ENCODE measurements around the gene MRC1. TPM values are rescaled to one million over a fixed set of nuclear protein-coding genes. Genes with fewer than 3 reads are reported as not detected.
A peak's percentile ranks its signal among the peaks of the same experiment; 100 is the strongest.

Gene MRC1
- polyA plus RNA-seq (ENCODE audit: insufficient read length): 13.7 TPM

- DNase-seq: peak; percentile 32
Measured at GRCh38 chr10:17808971-17809841, at the start of gene MRC1. TSS of gene MRC1 (plus strand) at chr10:17809348. CDS start at chr10:17809466, 118 bp downstream.

GRCh38 chr10:17764142-17764541 lies 45.0 kb upstream of the MRC1 start:
- DNase-seq: no peak

- DNase-seq: no peak
Measured at GRCh38 chr10:17765602-17766001, 43.5 kb upstream of the MRC1 start.

- DNase-seq: no peak
Measured at GRCh38 chr10:17766731-17767130, 42.4 kb upstream of the MRC1 start.

GRCh38 chr10:17768496-17768895 lies 40.7 kb upstream of the MRC1 start:
- DNase-seq: no peak

- DNase-seq: no peak
Measured at GRCh38 chr10:17768957-17769356, 40.2 kb upstream of the MRC1 start.

- no peak for DNase-seq
Measured at GRCh38 chr10:17771017-17771416, 38.1 kb upstream of the MRC1 start.

- no peak for DNase-seq
Measured at GRCh38 chr10:17779784-17780183, 29.4 kb upstream of the MRC1 start.

GRCh38 chr10:17780727-17781126 lies 28.4 kb upstream of the MRC1 start:
- no peak for DNase-seq

- DNase-seq: no peak
Measured at GRCh38 chr10:17781856-17782255, 27.3 kb upstream of the MRC1 start.

- no peak for DNase-seq
Measured at GRCh38 chr10:17782921-17783665, 26.1 kb upstream of the MRC1 start.

- DNase-seq: no peak
Measured at GRCh38 chr10:17783751-17784150, 25.4 kb upstream of the MRC1 start.

GRCh38 chr10:17784688-17785087 lies 24.5 kb upstream of the MRC1 start:
- no peak for DNase-seq

GRCh38 chr10:17785276-17785930 lies 23.7 kb upstream of the MRC1 start:
- peak; percentile 29 for DNase-seq

- DNase-seq: no peak
Measured at GRCh38 chr10:17787087-17787961, 21.8 kb upstream of the MRC1 start.

GRCh38 chr10:17788646-17789045 lies 20.5 kb upstream of the MRC1 start:
- DNase-seq: no peak

- no peak for DNase-seq
Measured at GRCh38 chr10:17789396-17789795, 19.8 kb upstream of the MRC1 start.

- DNase-seq: no peak
Measured at GRCh38 chr10:17790651-17791050, 18.5 kb upstream of the MRC1 start.

GRCh38 chr10:17792991-17793390 lies 16.2 kb upstream of the MRC1 start:
- DNase-seq: no peak

- DNase-seq: no peak
Measured at GRCh38 chr10:17793823-17794644, 15.1 kb upstream of the MRC1 start.

- no peak for DNase-seq
Measured at GRCh38 chr10:17795083-17795482, 14.1 kb upstream of the MRC1 start.
